Mesenchymal stem cell (in vitro differentiated cells and primary cell): ENCODE measurements around the gene PLCD1.
A peak's percentile ranks its signal among the peaks of the same experiment; 100 is the strongest.

Experiments
- DNase-seq: peaks from one replicate; pipeline ENCODE4 v3.0.0-alpha.2; 2013
- H2AFZ ChIP-seq: one replicate; pipeline ENCODE4 v1.6.1; 2013; ENCODE audit warnings: low read depth, mild to moderate bottlenecking, control low read depth, inconsistent platforms, low read length, moderate library complexity
- H2AK5ac ChIP-seq: 2 replicates; pipeline ENCODE4 v1.6.1; 2013; ENCODE audit warnings: low read length, moderate library complexity, mild to moderate bottlenecking, inconsistent platforms; ENCODE audit not compliant: severe bottlenecking
- H2BK120ac ChIP-seq: one replicate; pipeline ENCODE4 v1.6.1; 2013; ENCODE audit warnings: low read depth, mild to moderate bottlenecking, inconsistent platforms, low read length, moderate library complexity
- H2BK12ac ChIP-seq, 2 experiments: one replicate each; pipeline ENCODE4 v1.6.1; 2013; ENCODE audit warnings: inconsistent platforms in 2 of 2, low read length in 2 of 2, mild to moderate bottlenecking in 2 of 2, moderate library complexity in 2 of 2, control low read depth in 1 of 2
- H2BK15ac ChIP-seq: one replicate; pipeline ENCODE4 v1.6.1; 2013; ENCODE audit warnings: mild to moderate bottlenecking, low read depth, inconsistent platforms; ENCODE audit not compliant: poor library complexity, severe bottlenecking
- H2BK5ac ChIP-seq: 2 replicates; pipeline ENCODE4 v1.6.1; 2013; ENCODE audit warnings: low read depth, mild to moderate bottlenecking, low read length, control low read depth, inconsistent platforms; ENCODE audit not compliant: poor library complexity, severe bottlenecking
- H3K14ac ChIP-seq, 2 experiments: one replicate each; pipeline ENCODE4 v1.6.1; 2013; ENCODE audit warnings: inconsistent platforms in 2 of 2, low read length in 2 of 2, control low read depth in 1 of 2, mild to moderate bottlenecking in 1 of 2, moderate library complexity in 1 of 2
- H3K18ac ChIP-seq, 2 experiments: one replicate each; pipeline ENCODE4 v1.6.1; 2013; ENCODE audit warnings: inconsistent platforms in 2 of 2, low read length in 2 of 2, control low read depth in 1 of 2, low read depth in 1 of 2, mild to moderate bottlenecking in 1 of 2
- H3K23ac ChIP-seq, 2 experiments: one replicate each; pipeline ENCODE4 v1.6.1; 2013; ENCODE audit warnings: inconsistent platforms in 2 of 2, low read length in 2 of 2, mild to moderate bottlenecking in 2 of 2, moderate library complexity in 2 of 2, control low read depth in 1 of 2
- H3K27ac ChIP-seq: 2 replicates; pipeline ENCODE4 v1.5.1; 2013; ENCODE audit warnings: mild to moderate bottlenecking, moderate library complexity, low read length, control low read depth, inconsistent platforms; ENCODE audit not compliant: poor library complexity, severe bottlenecking
- H3K27me3 ChIP-seq, 2 experiments: 2 replicates each; pipeline versions ENCODE4 v1.6.1 to v1.7.0; 2013; ENCODE audit warnings: low read length in 2 of 2, mild to moderate bottlenecking in 2 of 2, moderate library complexity in 2 of 2, control low read depth in 1 of 2, inconsistent platforms in 1 of 2; ENCODE audit not compliant: control insufficient read depth in 1 of 2, insufficient read depth in 1 of 2
- H3K36me3 ChIP-seq, 2 experiments: 2 replicates each; pipeline versions ENCODE4 v1.6.1 to v1.7.0; 2013; ENCODE audit warnings: low read length in 2 of 2, control low read depth in 1 of 2, inconsistent platforms in 1 of 2, low read depth in 1 of 2, mild to moderate bottlenecking in 1 of 2; ENCODE audit not compliant: insufficient read depth in 2 of 2, control insufficient read depth in 1 of 2
- H3K4ac ChIP-seq, 2 experiments: one replicate each; pipeline ENCODE4 v1.6.1; 2013; ENCODE audit warnings: inconsistent platforms in 2 of 2, low read length in 2 of 2, mild to moderate bottlenecking in 2 of 2, moderate library complexity in 2 of 2, control low read depth in 1 of 2, low read depth in 1 of 2
- H3K4me1 ChIP-seq: 2 replicates; pipeline ENCODE4 v1.6.1; 2013; ENCODE audit warnings: low read depth, low read length, control low read depth; ENCODE audit not compliant: control insufficient read depth, insufficient read depth
- H3K4me2 ChIP-seq: 2 replicates; pipeline ENCODE4 v1.6.1; 2013; ENCODE audit warnings: low read length, mild to moderate bottlenecking, inconsistent platforms; ENCODE audit not compliant: poor library complexity, severe bottlenecking
- H3K4me3 ChIP-seq, 2 experiments: 2 replicates each; pipeline versions ENCODE4 v1.5.1 to v1.7.0; 2013; ENCODE audit warnings: low read length in 2 of 2, mild to moderate bottlenecking in 2 of 2, control low read depth in 1 of 2, low read depth in 1 of 2; ENCODE audit not compliant: insufficient read depth in 1 of 2
- H3K79me1 ChIP-seq: replicated peaks from 2 replicates; pipeline ENCODE4 v1.6.1; 2013; ENCODE audit warnings: mild to moderate bottlenecking, control low read depth, low read length, inconsistent platforms; ENCODE audit not compliant: poor library complexity, severe bottlenecking
- H3K9ac ChIP-seq: 2 replicates; pipeline ENCODE4 v1.7.0; 2013; ENCODE audit warnings: mild to moderate bottlenecking, low read length, moderate library complexity
- H3K9me3 ChIP-seq: 2 replicates; pipeline ENCODE4 v1.7.0; 2013; ENCODE audit warnings: mild to moderate bottlenecking, low read length; ENCODE audit not compliant: control insufficient read depth
- H4K8ac ChIP-seq: one replicate; pipeline ENCODE4 v1.6.1; 2013; ENCODE audit warnings: inconsistent platforms, mild to moderate bottlenecking, low read length, moderate library complexity
- H4K91ac ChIP-seq: one replicate; pipeline ENCODE4 v1.6.1; 2013; ENCODE audit warnings: mild to moderate bottlenecking, low read length, inconsistent platforms
- WGBS: methylation state at CpG from one replicate; pipeline ENCODE4 v1.1.7; 2013; ENCODE audit warnings: mixed read lengths; 5-methylcytosine and 5-hydroxymethylcytosine counted together

PLCD1 gene

GRCh38 chr3:37993820-37994638 lies 35.4 kb downstream of the PLCD1 start:
- Histone ChIP-seq H2AK5ac (no peak overlapping the region), H3K79me1 (no peaks in the 10 kb centered on the region), H3K14ac (peak overlapping the region in 1 of 2 experiments; percentile 90), H3K36me3 (peaks cover 2 to 20% of the 10 kb centered on the region in 2 experiments), H2BK12ac (peak overlapping the region in 1 of 2 experiments; percentile 40), H3K4ac (peak overlapping the region; percentile 88 to 98), H2BK15ac (peak overlapping the region; percentile 91), H3K23ac (peak overlapping the region in 1 of 2 experiments; percentile 96), H3K4me3 (peak overlapping the region; percentile 55 to 89), H3K27me3 (peaks cover 0 to 31% of the 10 kb centered on the region in 2 experiments), H4K91ac (peak overlapping the region; percentile 77), H3K4me2 (peak overlapping the region; percentile 63), H3K9ac (peak overlapping the region; percentile 95), H3K18ac (peak overlapping the region; percentile 94 to 95), H3K4me1 (peaks cover 17% of the 10 kb centered on the region), H2BK120ac (no peak overlapping the region), H3K9me3 (no peaks in the 10 kb centered on the region), H2BK5ac (no peak overlapping the region), H2AFZ (peak overlapping the region; percentile 78), H4K8ac (peak overlapping the region; percentile 97), H3K27ac (no peak overlapping the region)
- peak; percentile 53 for DNase-seq
- WGBS: 25% methylated on average over 42 of the region's 49 CpGs

GRCh38 chr3:37993460-37993819 lies 36.0 kb downstream of the PLCD1 start:
- H3K4ac ChIP-seq: peak overlapping the region in 1 of 2 experiments; percentile 6
- 89% methylated on average over 5 of the region's 6 CpGs for WGBS

GRCh38 chr3:37993067-37993455 lies 36.4 kb downstream of the PLCD1 start:
- Histone ChIP-seq H2BK5ac (no peak overlapping the region), H2AFZ (no peak overlapping the region)

More at GRCh38 chr3:37993460-37993819, 36.0 kb downstream of the PLCD1 start:
- no peak for DNase-seq
- no peak overlapping the region for H3K14ac ChIP-seq
- H2BK5ac ChIP-seq: no peak overlapping the region
- H3K23ac ChIP-seq: no peak overlapping the region
- H4K8ac ChIP-seq: peak overlapping the region; percentile 97
- no peak overlapping the region for H4K91ac ChIP-seq
- H2BK15ac ChIP-seq: no peak overlapping the region
- peak overlapping the region; percentile 95 for H3K9ac ChIP-seq
- H2AFZ ChIP-seq: no peak overlapping the region
- H2BK120ac ChIP-seq: no peak overlapping the region
- peaks cover 0 to 31% of the 10 kb centered on the region in 2 experiments for H3K27me3 ChIP-seq
- H3K36me3 ChIP-seq: peaks cover 2 to 20% of the 10 kb centered on the region in 2 experiments
- no peak overlapping the region for H3K4me2 ChIP-seq
- H2AK5ac ChIP-seq: no peak overlapping the region
- no peak overlapping the region for H2BK12ac ChIP-seq
- H3K18ac ChIP-seq: peak overlapping the region in 1 of 2 experiments; percentile 55
- H3K9me3 ChIP-seq: no peaks in the 10 kb centered on the region
- no peaks in the 10 kb centered on the region for H3K79me1 ChIP-seq
- H3K27ac ChIP-seq: no peak overlapping the region
- peaks cover 13% of the 10 kb centered on the region for H3K4me1 ChIP-seq
- H3K4me3 ChIP-seq: peak overlapping the region in 1 of 2 experiments; percentile 89

DNA sequence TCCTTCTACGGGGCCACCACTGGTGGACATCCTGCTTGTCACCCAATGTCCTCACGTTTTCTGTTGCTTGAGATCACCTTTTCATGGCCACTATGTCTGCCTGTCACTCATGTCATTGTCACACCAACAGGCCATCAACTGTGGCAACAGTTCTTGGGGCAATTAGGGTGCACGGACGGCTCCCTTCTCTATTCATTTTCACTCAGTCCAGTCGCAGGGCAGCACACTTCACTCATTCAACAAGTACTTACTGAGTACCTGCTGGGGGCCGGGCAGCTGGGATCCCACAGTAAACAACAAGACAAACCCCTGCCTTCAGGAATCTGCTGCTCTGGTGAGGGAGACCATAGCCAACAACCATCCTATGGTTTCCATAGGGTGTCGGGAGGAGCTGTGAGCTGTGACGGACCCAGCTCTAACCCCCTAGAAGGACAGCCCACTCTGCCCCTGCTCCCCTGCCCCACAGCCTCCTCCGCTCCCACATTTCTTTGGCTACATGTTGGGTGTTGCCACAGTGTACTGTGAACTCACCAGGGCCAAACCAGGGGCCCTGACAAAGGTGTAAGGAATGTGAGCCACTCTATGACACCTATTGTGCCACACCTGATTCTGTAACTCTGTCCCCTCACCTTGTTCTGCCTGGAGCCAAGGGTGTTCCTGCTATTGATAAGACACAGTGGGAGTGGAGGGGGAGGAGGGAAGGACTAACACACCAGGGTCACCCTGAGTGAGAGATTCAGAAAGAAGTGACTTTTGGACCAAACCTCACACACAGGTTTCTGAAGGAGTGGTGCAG lies 37.0 kb downstream of the PLCD1 start:
- no peaks in the 10 kb centered on the region for H3K9me3 ChIP-seq

More at GRCh38 chr3:37993067-37993455, 36.4 kb downstream of the PLCD1 start:
- Histone ChIP-seq H3K27ac (no peak overlapping the region), H2BK120ac (no peak overlapping the region), H4K91ac (no peak overlapping the region), H2BK15ac (no peak overlapping the region), H4K8ac (no peak overlapping the region), H3K4me3 (peak overlapping the region in 1 of 2 experiments; percentile 89), H3K18ac (no peak overlapping the region), H3K4ac (no peak overlapping the region), H2AK5ac (no peak overlapping the region), H3K4me1 (peaks cover 10% of the 10 kb centered on the region), H3K4me2 (no peak overlapping the region), H3K36me3 (peaks cover 2 to 20% of the 10 kb centered on the region in 2 experiments), H3K27me3 (peaks cover 0 to 31% of the 10 kb centered on the region in 2 experiments), H3K14ac (no peak overlapping the region), H3K79me1 (no peaks in the 10 kb centered on the region), H2BK12ac (no peak overlapping the region), H3K9me3 (no peaks in the 10 kb centered on the region), H3K23ac (no peak overlapping the region), H3K9ac (peak overlapping the region; percentile 95)
- DNase-seq: no peak
- WGBS: 84% methylated on average over 7 of the region's 8 CpGs

More for the DNA sequence above, 37.0 kb downstream of the PLCD1 start:
- no peak overlapping the region for H3K14ac ChIP-seq
- H3K27ac ChIP-seq: no peak overlapping the region
- H3K27me3 ChIP-seq: peaks cover 0 to 31% of the 10 kb centered on the region in 2 experiments
- H2BK15ac ChIP-seq: no peak overlapping the region
- H3K23ac ChIP-seq: no peak overlapping the region
- 81% methylated on average over 9 of the region's 9 CpGs for WGBS
- H2AFZ ChIP-seq: no peak overlapping the region
- H4K91ac ChIP-seq: no peak overlapping the region
- no peak overlapping the region for H2AK5ac ChIP-seq
- peaks cover 2 to 20% of the 10 kb centered on the region in 2 experiments for H3K36me3 ChIP-seq
- H3K79me1 ChIP-seq: no peaks in the 10 kb centered on the region
- H3K4ac ChIP-seq: no peak overlapping the region
- no peak overlapping the region for H2BK5ac ChIP-seq
- no peak overlapping the region for H2BK12ac ChIP-seq
- no peak overlapping the region for H3K4me2 ChIP-seq
- no peak overlapping the region for H4K8ac ChIP-seq
- H3K4me1 ChIP-seq: peaks cover 9% of the 10 kb centered on the region
- H3K9ac ChIP-seq: no peak overlapping the region
- H3K18ac ChIP-seq: no peak overlapping the region
- no peak overlapping the region for H2BK120ac ChIP-seq
- DNase-seq: no peak
- no peak overlapping the region for H3K4me3 ChIP-seq
